Tibial nerve (tissue), 4 donors: ENCODE data around the gene VOPP1. TPM values are rescaled to one million over a fixed set of nuclear protein-coding genes. Genes with fewer than 3 reads are reported as not detected.

Experiments
- DNase-seq, 2 donors: peaks; one replicate each; pipeline ENCODE4 v3.0.0-alpha.2; 2019; ENCODE audit warnings: low spot score in 2 of 2
- H3K27ac ChIP-seq, 4 donors: fragments of 200-600 bp; sonication (generic) in 3 of 4; one replicate each; pipeline ENCODE4 v1.5.1; 2017 to 2019; ENCODE audit warnings: mild to moderate bottlenecking in 1 of 4
- H3K27me3 ChIP-seq, 2 donors: fragments of 200-600 bp; sonication (generic) in 1 of 2; one replicate each; pipeline versions ENCODE4 v1.5.1 to v1.6.0; 2017 to 2019
- H3K36me3 ChIP-seq, 3 donors: fragments of 200-600 bp; sonication (generic); one replicate each; pipeline ENCODE4 v1.5.1; 2018 to 2019
- H3K4me1 ChIP-seq, 4 donors: fragments of 200-600 bp; sonication (generic) in 3 of 4; one replicate each; pipeline ENCODE4 v1.5.1; 2017 to 2019
- H3K4me3 ChIP-seq, 4 donors: fragments of 200-600 bp; sonication (generic) in 3 of 4; one replicate each; pipeline ENCODE4 v1.5.1; 2017 to 2019; ENCODE audit warnings: mild to moderate bottlenecking in 1 of 4, moderate library complexity in 1 of 4
- H3K9me3 ChIP-seq, 4 donors: fragments of 200-600 bp; sonication (generic) in 3 of 4; one replicate each; pipeline ENCODE4 v1.5.1; 2017 to 2019
- CTCF ChIP-seq, 5 experiments: fragments of 200-600 bp in 3 of 5; fragments of 450-650 bp in 2 of 5; sonication (generic) in 3 of 5; IDR thresholded peaks; one replicate each; pipeline ENCODE4 v1.5.1; 2016 to 2019; ENCODE audit warnings: antibody characterized with exemption in 5 of 5, mild to moderate bottlenecking in 3 of 5, moderate library complexity in 2 of 5
- EP300 ChIP-seq, 2 donors: sonication (generic); formaldehyde crosslinking; IDR thresholded peaks; one replicate each; pipeline ENCODE4 v1.6.1; 2017; ENCODE audit warnings: antibody characterized with exemption in 2 of 2, mild to moderate bottlenecking in 1 of 2
- POLR2A ChIP-seq, 2 donors: fragments of 450-650 bp; IDR thresholded peaks; one replicate each; pipeline ENCODE4 v1.6.1; 2017; ENCODE audit warnings: antibody characterized with exemption in 2 of 2, mild to moderate bottlenecking in 2 of 2, moderate library complexity in 2 of 2
- WGBS, 2 donors: methylation state at CpG; one replicate each; pipeline ENCODE4 v1.1.5; 2018; 5-methylcytosine and 5-hydroxymethylcytosine counted together
- total RNA-seq, 4 donors: library from RNA; depleted of rRNA; stranded (reverse); fragments of >200 nt; gene quantifications; one replicate each; pipeline ENCODE4 v1.1.0, GENCODE V29; 2016

Gene VOPP1
- total RNA-seq, 4 donors from 2014 or later = 49.2 to 58.5 (median 54.8) TPM

GRCh38 chr7:55563596-55564325 lies 8.5 kb downstream of the VOPP1 start:
- TF ChIP-seq CTCF (IDR thresholded peaks at IDR 0.05) = no peak
- TF ChIP-seq EP300 (IDR thresholded peaks at IDR 0.05) = no peak
- no peak for TF ChIP-seq POLR2A (IDR thresholded peaks at IDR 0.05)
- 26 to 61% methylated on average over 4 of the region's 4 CpGs for WGBS, 2 donors
- peaks cover 0 to 43% (median 18%) of the 10 kb centered on the region in 4 donors for H3K4me1 ChIP-seq
- no peaks in the 10 kb centered on the region for H3K9me3 ChIP-seq
- no peak overlapping the region for H3K4me3 ChIP-seq
- no peak overlapping the region for H3K27ac ChIP-seq
- no peaks in the 10 kb centered on the region for H3K36me3 ChIP-seq
- DNase-seq = no peak
- H3K27me3 ChIP-seq = no peaks in the 10 kb centered on the region

GRCh38 chr7:55561690-55562089 lies 10.6 kb downstream of the VOPP1 start:
- H3K27me3 ChIP-seq = no peaks in the 10 kb centered on the region
- TF ChIP-seq POLR2A (IDR thresholded peaks at IDR 0.05) (no peak), EP300 (IDR thresholded peaks at IDR 0.05) (no peak), CTCF (IDR thresholded peaks at IDR 0.05) (no peak)
- WGBS, 2 donors = 67 to 82% methylated on average over 4 of the region's 4 CpGs
- H3K4me3 ChIP-seq = no peak overlapping the region
- DNase-seq = no peak
- H3K4me1 ChIP-seq = peaks cover 0 to 40% (median 13%) of the 10 kb centered on the region in 4 donors
- H3K36me3 ChIP-seq = no peaks in the 10 kb centered on the region
- no peak overlapping the region for H3K27ac ChIP-seq
- H3K9me3 ChIP-seq = no peaks in the 10 kb centered on the region

GRCh38 chr7:55558962-55559920 lies 13.1 kb downstream of the VOPP1 start:
- DNase-seq = no peak
- no peak for TF ChIP-seq POLR2A (IDR thresholded peaks at IDR 0.05)
- no peak for TF ChIP-seq EP300 (IDR thresholded peaks at IDR 0.05)
- no peak for TF ChIP-seq CTCF (IDR thresholded peaks at IDR 0.05)
- Histone ChIP-seq H3K27ac (no peak overlapping the region), H3K27me3 (no peaks in the 10 kb centered on the region), H3K9me3 (no peaks in the 10 kb centered on the region), H3K4me1 (peaks cover 0 to 22% (median 2%) of the 10 kb centered on the region in 4 donors), H3K4me3 (no peak overlapping the region), H3K36me3 (peaks cover 0 to 12% (median 0%) of the 10 kb centered on the region in 3 donors)
- 83 to 85% methylated on average over 12 of the region's 12 CpGs for WGBS, 2 donors

GRCh38 chr7:55557666-55558188 lies 14.6 kb downstream of the VOPP1 start:
- no peak overlapping the region for H3K27ac ChIP-seq
- peaks cover 0 to 29% (median 6%) of the 10 kb centered on the region in 4 donors for H3K4me1 ChIP-seq
- no peaks in the 10 kb centered on the region for H3K27me3 ChIP-seq
- no peaks in the 10 kb centered on the region for H3K9me3 ChIP-seq
- H3K36me3 ChIP-seq = peaks cover 0 to 12% (median 0%) of the 10 kb centered on the region in 3 donors
- DNase-seq = no peak
- no peak overlapping the region for H3K4me3 ChIP-seq
- 58 to 59% methylated on average over 7 of the region's 7 CpGs for WGBS, 2 donors
- TF ChIP-seq POLR2A (IDR thresholded peaks at IDR 0.05) (no peak), CTCF (IDR thresholded peaks at IDR 0.05) (no peak), EP300 (IDR thresholded peaks at IDR 0.05) (no peak)
